ENCODE measurements around the gene LRRIQ3. TPM values are rescaled to one million over a fixed set of nuclear protein-coding genes. Genes with fewer than 3 reads are reported as not detected.

LRRIQ3 gene
- total RNA-seq, 6 experiments from 2014 or later = 0.33 to 2.3 (median 0.68) TPM; not detected in 1

- Histone ChIP-seq H3K36me3 (no peaks in the 10 kb centered on the region), H3K4me1 (no peaks in the 10 kb centered on the region), H3K4me3 (no peak overlapping the region), H3K27me3 (no peaks in the 10 kb centered on the region), H3K9me3 (no peaks in the 10 kb centered on the region), H3K27ac (no peak overlapping the region)
- WGBS (ENCODE audit: insufficient coverage, low coverage, low lambda C conversion rate, missing lambda C conversion rate) = 36% methylated on average over 3 of the region's 3 CpGs
- DNase-seq (no peak), ATAC-seq (no peak)
- intact Hi-C loops (cut with DNase I) = no loop called here
- TF ChIP-seq POLR2A (IDR thresholded peaks at IDR 0.05) (no peak), CTCF (IDR thresholded peaks at IDR 0.05) (no peak)
These were observed 217.5 kb downstream of the LRRIQ3 start for GRCh38 chr1:73980324-73981040.

- TF ChIP-seq POLR2A (IDR thresholded peaks at IDR 0.05) = no peak
- TF ChIP-seq CTCF (IDR thresholded peaks at IDR 0.05) = no peak
- 64% methylated on average over 2 of the region's 2 CpGs for WGBS (ENCODE audit: insufficient coverage, low coverage, low lambda C conversion rate, missing lambda C conversion rate)
- Histone ChIP-seq H3K27me3 (no peaks in the 10 kb centered on the region), H3K36me3 (no peaks in the 10 kb centered on the region), H3K27ac (no peak overlapping the region), H3K4me3 (no peak overlapping the region), H3K4me1 (no peaks in the 10 kb centered on the region), H3K9me3 (no peaks in the 10 kb centered on the region)
- ATAC-seq (no peak), DNase-seq (no peak)
- intact Hi-C loops (cut with DNase I) = no loop called here
These were observed 218.3 kb downstream of the LRRIQ3 start for GRCh38 chr1:73979684-73980083.

DNA sequence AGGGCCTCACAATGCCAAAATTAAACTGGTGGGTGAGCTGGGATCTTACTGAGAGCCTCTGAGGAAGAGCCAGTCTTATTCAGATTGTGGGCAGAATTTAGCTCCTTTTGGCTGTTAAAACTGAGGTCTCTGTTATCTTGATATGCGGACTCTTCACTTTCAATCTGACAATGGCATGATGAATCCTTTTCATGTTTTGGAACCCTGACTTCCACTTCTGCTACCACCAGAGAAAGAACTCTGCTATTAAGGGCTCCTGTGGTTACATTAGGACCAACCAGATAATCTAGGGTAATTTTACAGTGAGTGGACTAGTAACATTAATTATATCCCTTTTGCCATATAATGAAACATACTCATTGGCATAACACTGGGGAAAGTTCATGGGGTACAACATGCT is 219.0 kb downstream of the LRRIQ3 start:
- Histone ChIP-seq H3K9me3 (no peaks in the 10 kb centered on the region), H3K27ac (no peak overlapping the region), H3K4me3 (no peak overlapping the region), H3K27me3 (no peaks in the 10 kb centered on the region), H3K4me1 (no peaks in the 10 kb centered on the region), H3K36me3 (no peaks in the 10 kb centered on the region)
- TF ChIP-seq CTCF (IDR thresholded peaks at IDR 0.05) = no peak
- no peak for TF ChIP-seq POLR2A (IDR thresholded peaks at IDR 0.05)
- intact Hi-C loops (cut with DNase I) = no loop called here
- 75% methylated on average over 1 of the region's 1 CpG for WGBS (ENCODE audit: insufficient coverage, low coverage, low lambda C conversion rate, missing lambda C conversion rate)
- no peak for ATAC-seq
- no peak for DNase-seq

Other genes with a start within 250 kb of the LRRIQ3 start
- gene FPGT, start 66 bp upstream of the LRRIQ3 start, total RNA-seq = 10 to 100 TPM in 3 of 6 experiments, 1 to 10 TPM in 3; 6.9 to 12.5 (median 9.0) TPM
- 1 to 10 TPM in 1 of 6 experiments, not detected in 5; 1.0 TPM for gene TNNI3K, start 37.2 kb upstream of the LRRIQ3 start, total RNA-seq

Measured in right lobe of liver (tissue), 6 donors.